Adrenal gland (tissue), 5 donors: ENCODE data around the gene CEP162.

Experiments
- POLR2A ChIP-seq, 2 donors: fragments of 450-650 bp; IDR thresholded peaks; one replicate each; pipeline ENCODE4 v1.6.1; 2017; ENCODE audit warnings: antibody characterized with exemption in 2 of 2, mild to moderate bottlenecking in 2 of 2, moderate library complexity in 1 of 2
- TF ChIP-seq, protein P1 (sequence below), 6 experiments: fragments of 450-650 bp in 4 of 6; fragments of 200-600 bp in 2 of 6; sonication (generic) in 1 of 6; IDR thresholded peaks; 1 replicate in 5 of 6; 2 replicates in 1 of 6; pipeline versions ENCODE4 v1.5.1 to v1.8.0; 2016 to 2021; ENCODE audit warnings: antibody characterized with exemption in 6 of 6, mild to moderate bottlenecking in 2 of 6, moderate library complexity in 1 of 6
- donor health status: DM: no; HTN: no; CAD: no.

DNA sequence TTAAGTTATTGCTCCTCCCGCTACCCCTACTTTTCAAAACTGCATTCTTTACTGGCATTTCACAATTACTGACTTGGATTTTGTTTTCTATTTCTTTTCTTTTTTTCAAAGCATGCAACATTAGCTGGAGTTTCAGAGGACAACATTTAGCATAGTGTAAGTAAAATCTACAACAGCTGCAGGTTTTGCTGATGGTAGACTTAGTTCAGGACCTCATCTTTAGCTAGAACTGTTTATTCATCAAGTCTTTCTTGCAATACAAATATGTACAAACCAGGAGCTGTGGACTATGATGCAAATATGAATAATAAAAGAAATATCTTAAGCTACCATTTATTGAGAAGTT, 728 bp upstream of the CEP162 start:
- TF ChIP-seq, protein P1, sequence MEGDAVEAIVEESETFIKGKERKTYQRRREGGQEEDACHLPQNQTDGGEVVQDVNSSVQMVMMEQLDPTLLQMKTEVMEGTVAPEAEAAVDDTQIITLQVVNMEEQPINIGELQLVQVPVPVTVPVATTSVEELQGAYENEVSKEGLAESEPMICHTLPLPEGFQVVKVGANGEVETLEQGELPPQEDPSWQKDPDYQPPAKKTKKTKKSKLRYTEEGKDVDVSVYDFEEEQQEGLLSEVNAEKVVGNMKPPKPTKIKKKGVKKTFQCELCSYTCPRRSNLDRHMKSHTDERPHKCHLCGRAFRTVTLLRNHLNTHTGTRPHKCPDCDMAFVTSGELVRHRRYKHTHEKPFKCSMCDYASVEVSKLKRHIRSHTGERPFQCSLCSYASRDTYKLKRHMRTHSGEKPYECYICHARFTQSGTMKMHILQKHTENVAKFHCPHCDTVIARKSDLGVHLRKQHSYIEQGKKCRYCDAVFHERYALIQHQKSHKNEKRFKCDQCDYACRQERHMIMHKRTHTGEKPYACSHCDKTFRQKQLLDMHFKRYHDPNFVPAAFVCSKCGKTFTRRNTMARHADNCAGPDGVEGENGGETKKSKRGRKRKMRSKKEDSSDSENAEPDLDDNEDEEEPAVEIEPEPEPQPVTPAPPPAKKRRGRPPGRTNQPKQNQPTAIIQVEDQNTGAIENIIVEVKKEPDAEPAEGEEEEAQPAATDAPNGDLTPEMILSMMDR (IDR thresholded peaks at IDR 0.05) = no peak
- no peak for TF ChIP-seq POLR2A (IDR thresholded peaks at IDR 0.05)
